Activated naive CD8-positive, alpha-beta T cell treated with anti-CD3 and anti-CD28 coated beads for 36 hours (primary cell): Measurements from ENCODE around the gene PDGFRB. TPM values are rescaled to one million over a fixed set of nuclear protein-coding genes. Genes with fewer than 3 reads are reported as not detected.

Experiments used
- DNase-seq: peaks from one replicate; pipeline ENCODE4 v3.0.0; 2021
- H3K27ac Mint-ChIP-seq: one replicate; pipeline ENCODE4 v1.8.0; 2022; ENCODE audit warnings: mild to moderate bottlenecking, moderate library complexity, mixed read lengths
- H3K27me3 Mint-ChIP-seq: one replicate; pipeline ENCODE4 v1.8.0; 2022; ENCODE audit warnings: mild to moderate bottlenecking, mixed read lengths
- H3K36me3 Mint-ChIP-seq: one replicate; pipeline ENCODE4 v1.8.0; 2021; ENCODE audit warnings: mild to moderate bottlenecking, mixed read lengths
- H3K4me1 Mint-ChIP-seq: one replicate; pipeline ENCODE4 v1.8.0; 2021; ENCODE audit warnings: mixed read lengths
- H3K4me3 Mint-ChIP-seq: one replicate; pipeline ENCODE4 v1.8.0; 2022; ENCODE audit warnings: mild to moderate bottlenecking, moderate library complexity, mixed read lengths
- H3K9me3 Mint-ChIP-seq: one replicate; pipeline ENCODE4 v1.8.0; 2022; ENCODE audit warnings: mixed read lengths
- total RNA-seq, 2 experiments: library from RNA; stranded (reverse); gene quantifications; one replicate each; pipeline ENCODE4 v1.2.3, GENCODE V29; 2021

PDGFRB gene
- total RNA-seq, 2 experiments from 2014 or later: 1.1 to 1.5 TPM

DNA sequence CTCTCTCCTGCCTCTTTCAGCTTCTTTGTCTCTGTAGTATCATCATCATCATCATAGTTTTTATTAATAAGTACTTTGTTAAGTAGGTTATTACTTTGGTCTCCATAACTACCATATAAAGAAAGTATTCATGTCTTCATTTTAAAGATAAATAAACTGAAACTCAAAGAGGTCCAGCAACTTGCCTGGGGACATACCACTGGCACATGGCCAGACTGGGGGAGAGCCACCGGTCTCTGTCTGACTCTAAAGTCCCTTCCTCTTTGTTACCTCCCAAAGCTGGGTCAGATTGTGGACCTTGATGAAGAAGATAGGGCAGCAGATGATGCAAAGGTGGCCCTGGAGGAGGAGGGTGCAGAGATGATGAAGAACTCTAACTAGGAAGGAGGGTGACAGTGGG lies 19.4 kb upstream of the PDGFRB start:
- no peaks in the 10 kb centered on the region for H3K9me3 Mint-ChIP-seq
- DNase-seq: no peak
- H3K36me3 Mint-ChIP-seq: no peaks in the 10 kb centered on the region
- no peak overlapping the region for H3K27ac Mint-ChIP-seq
- H3K4me1 Mint-ChIP-seq: no peaks in the 10 kb centered on the region
- H3K4me3 Mint-ChIP-seq: no peak overlapping the region
- peaks cover 16% of the 10 kb centered on the region for H3K27me3 Mint-ChIP-seq

DNA sequence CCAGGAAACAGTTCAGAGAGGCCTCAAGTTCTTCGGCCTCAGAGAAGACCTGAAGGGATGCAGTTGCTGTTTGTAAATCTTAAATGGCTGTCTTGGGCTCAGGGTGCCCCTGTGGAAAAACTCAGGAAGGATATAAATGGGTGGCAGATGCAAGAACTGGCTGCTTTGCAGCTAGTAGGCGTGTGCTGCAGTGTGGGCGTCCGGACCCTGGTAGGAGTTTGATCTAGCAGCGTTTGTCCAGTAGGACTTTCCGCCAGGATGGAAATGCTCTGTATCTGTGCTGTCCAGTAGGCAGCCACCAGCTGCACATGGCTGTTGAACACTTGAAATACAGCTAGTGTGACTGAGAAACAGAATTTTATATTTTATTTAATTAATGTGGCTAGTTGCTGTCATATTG lies 18.6 kb upstream of the PDGFRB start:
- Mint-ChIP-seq H3K36me3 (no peaks in the 10 kb centered on the region), H3K27me3 (peaks cover 16% of the 10 kb centered on the region), H3K4me1 (no peaks in the 10 kb centered on the region), H3K4me3 (no peak overlapping the region), H3K9me3 (no peaks in the 10 kb centered on the region), H3K27ac (no peak overlapping the region)
- DNase-seq: no peak

- no peaks in the 10 kb centered on the region for H3K4me1 Mint-ChIP-seq
- no peak for DNase-seq
- H3K9me3 Mint-ChIP-seq: no peaks in the 10 kb centered on the region
- H3K27ac Mint-ChIP-seq: no peak overlapping the region
- peaks cover 27% of the 10 kb centered on the region for H3K27me3 Mint-ChIP-seq
- H3K36me3 Mint-ChIP-seq: no peaks in the 10 kb centered on the region
- H3K4me3 Mint-ChIP-seq: no peak overlapping the region
Measured at GRCh38 chr5:150173161-150173560, 17.5 kb upstream of the PDGFRB start.

- Mint-ChIP-seq H3K4me1 (no peaks in the 10 kb centered on the region), H3K27ac (no peak overlapping the region), H3K27me3 (peaks cover 33% of the 10 kb centered on the region), H3K36me3 (no peaks in the 10 kb centered on the region), H3K9me3 (no peaks in the 10 kb centered on the region), H3K4me3 (no peak overlapping the region)
- no peak for DNase-seq
Measured at GRCh38 chr5:150172556-150172955, 16.9 kb upstream of the PDGFRB start.

DNA sequence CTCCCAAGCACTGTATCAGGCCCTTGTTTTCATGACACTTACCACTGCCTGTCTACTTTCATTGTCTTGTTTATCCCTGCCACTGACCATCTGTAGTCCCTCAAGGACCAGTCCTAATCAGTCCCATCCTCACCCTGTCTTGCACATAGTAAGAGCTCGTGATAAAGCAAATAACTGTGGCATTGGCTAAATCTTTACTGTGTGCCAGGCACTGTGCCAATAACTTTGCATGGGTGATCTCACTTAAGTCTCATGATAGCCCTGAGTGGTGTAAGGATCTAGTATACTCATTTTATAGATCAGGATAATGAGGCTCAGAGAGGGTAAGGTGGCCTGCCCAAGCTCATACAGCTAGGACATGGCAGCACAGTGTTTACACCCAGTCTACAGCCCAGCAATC lies 16.5 kb upstream of the PDGFRB start:
- H3K4me1 Mint-ChIP-seq: no peaks in the 10 kb centered on the region
- no peak for DNase-seq
- H3K4me3 Mint-ChIP-seq: no peak overlapping the region
- H3K36me3 Mint-ChIP-seq: no peaks in the 10 kb centered on the region
- H3K27me3 Mint-ChIP-seq: peaks cover 36% of the 10 kb centered on the region
- H3K27ac Mint-ChIP-seq: no peak overlapping the region
- no peaks in the 10 kb centered on the region for H3K9me3 Mint-ChIP-seq

GRCh38 chr5:150168864-150169263 lies 13.2 kb upstream of the PDGFRB start:
- DNase-seq: no peak
- H3K9me3 Mint-ChIP-seq: no peaks in the 10 kb centered on the region
- H3K4me1 Mint-ChIP-seq: no peaks in the 10 kb centered on the region
- peaks cover 51% of the 10 kb centered on the region for H3K27me3 Mint-ChIP-seq
- no peak overlapping the region for H3K27ac Mint-ChIP-seq
- no peaks in the 10 kb centered on the region for H3K36me3 Mint-ChIP-seq
- H3K4me3 Mint-ChIP-seq: no peak overlapping the region

DNA sequence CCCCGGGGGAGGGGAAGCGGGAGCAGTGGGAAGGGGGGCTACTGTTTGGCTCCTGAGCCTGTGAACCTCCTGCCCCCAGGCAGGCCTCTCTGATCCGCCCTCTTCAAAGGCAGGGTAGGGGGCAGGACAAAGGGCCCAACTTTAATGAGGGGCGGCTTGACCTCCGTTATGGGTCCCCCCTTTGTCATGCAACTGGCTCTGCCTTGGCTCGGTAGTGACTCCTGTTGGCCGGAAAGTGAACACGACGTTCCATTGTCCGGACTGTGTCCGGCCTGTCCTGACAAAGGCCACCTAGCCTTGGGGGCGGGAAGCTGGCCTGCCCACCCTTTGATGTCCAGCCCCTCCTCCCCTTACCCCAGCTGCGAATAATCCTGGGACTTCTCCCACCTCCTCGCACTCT lies 12.3 kb upstream of the PDGFRB start:
- DNase-seq: no peak
- Mint-ChIP-seq H3K27ac (no peak overlapping the region), H3K36me3 (no peaks in the 10 kb centered on the region), H3K9me3 (no peaks in the 10 kb centered on the region), H3K27me3 (peaks cover 43% of the 10 kb centered on the region), H3K4me3 (no peak overlapping the region), H3K4me1 (no peaks in the 10 kb centered on the region)

GRCh38 chr5:150167512-150167850 lies 11.8 kb upstream of the PDGFRB start:
- no peak overlapping the region for H3K27ac Mint-ChIP-seq
- H3K36me3 Mint-ChIP-seq: no peaks in the 10 kb centered on the region
- DNase-seq: no peak
- no peaks in the 10 kb centered on the region for H3K9me3 Mint-ChIP-seq
- no peaks in the 10 kb centered on the region for H3K4me1 Mint-ChIP-seq
- H3K4me3 Mint-ChIP-seq: no peak overlapping the region
- peaks cover 43% of the 10 kb centered on the region for H3K27me3 Mint-ChIP-seq

DNA sequence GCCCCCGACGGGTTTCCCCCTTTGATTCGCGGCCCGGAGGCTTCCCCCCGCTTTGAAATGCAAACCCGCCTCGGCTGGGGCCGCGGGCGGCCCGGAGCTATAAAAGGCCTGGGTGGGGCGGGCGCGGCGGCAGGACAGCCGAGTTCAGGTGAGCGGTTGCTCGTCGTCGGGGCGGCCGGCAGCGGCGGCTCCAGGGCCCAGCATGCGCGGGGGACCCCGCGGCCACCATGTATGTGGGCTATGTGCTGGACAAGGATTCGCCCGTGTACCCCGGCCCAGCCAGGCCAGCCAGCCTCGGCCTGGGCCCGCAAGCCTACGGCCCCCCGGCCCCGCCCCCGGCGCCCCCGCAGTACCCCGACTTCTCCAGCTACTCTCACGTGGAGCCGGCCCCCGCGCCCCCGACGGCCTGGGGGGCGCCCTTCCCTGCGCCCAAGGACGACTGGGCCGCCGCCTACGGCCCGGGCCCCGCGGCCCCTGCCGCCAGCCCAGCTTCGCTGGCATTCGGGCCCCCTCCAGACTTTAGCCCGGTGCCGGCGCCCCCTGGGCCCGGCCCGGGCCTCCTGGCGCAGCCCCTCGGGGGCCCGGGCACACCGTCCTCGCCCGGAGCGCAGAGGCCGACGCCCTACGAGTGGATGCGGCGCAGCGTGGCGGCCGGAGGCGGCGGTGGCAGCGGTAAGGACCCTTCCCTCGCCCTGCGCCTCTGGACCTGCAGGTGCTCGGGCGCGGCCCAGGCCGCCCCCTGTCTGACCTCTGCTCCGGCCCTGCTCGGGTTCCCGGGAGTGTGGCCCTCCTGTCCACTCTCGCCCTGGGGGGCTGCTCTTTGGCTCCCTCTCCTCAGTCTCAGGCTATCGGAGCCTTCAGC lies 11.2 kb upstream of the PDGFRB start, which contains the start of gene CDX1:
CDX1 (plus strand) TSS at position 129 of the 862 bp plus-strand sequence; CDS start at position 228, 99 bp downstream.
- Mint-ChIP-seq H3K36me3 (no peaks in the 10 kb centered on the region), H3K4me3 (no peak within 1 kb of the TSS), H3K9me3 (no peaks in the 10 kb centered on the region), H3K27ac (no peak within 1 kb of the TSS), H3K27me3 (peaks cover 43% of the 10 kb centered on the region), H3K4me1 (no peaks in the 10 kb centered on the region)
- DNase-seq: no peak

DNA sequence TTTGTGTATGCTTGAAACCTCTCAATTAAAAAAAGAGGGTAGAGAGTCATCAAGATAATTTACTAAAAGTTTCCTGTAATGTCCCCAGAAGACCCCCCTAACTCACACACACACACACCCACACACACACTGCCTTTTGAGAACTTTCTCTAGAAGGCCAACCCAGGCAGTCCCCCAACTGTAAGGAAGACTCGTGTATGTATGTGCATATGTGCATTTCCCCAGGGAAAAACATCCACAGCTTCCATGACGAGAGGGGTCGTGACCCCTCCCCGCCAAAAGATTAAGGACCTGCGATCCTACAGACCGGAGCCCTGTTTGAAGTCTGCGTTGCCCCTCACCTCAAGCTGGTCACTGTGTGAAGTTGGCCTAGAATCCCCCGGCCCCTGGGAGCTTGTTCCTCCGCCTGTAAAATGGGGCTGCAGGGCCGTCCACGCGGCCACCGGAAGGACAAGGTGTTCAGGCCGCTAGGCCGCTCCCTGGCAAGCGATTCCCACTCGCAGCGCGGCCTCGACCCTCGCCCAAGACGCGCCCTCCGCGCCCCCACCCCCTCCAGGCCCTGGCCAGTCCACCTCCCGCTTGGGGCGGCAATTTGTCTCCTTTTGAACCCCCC lies 10.5 kb upstream of the PDGFRB start:
- Mint-ChIP-seq H3K4me1 (no peaks in the 10 kb centered on the region), H3K27me3 (peaks cover 42% of the 10 kb centered on the region)

GRCh38 chr5:150164211-150164980 lies 8.8 kb upstream of the PDGFRB start:
- Mint-ChIP-seq H3K4me1 (no peaks in the 10 kb centered on the region), H3K4me3 (no peak overlapping the region), H3K9me3 (no peaks in the 10 kb centered on the region), H3K27ac (no peak overlapping the region), H3K36me3 (no peaks in the 10 kb centered on the region), H3K27me3 (peaks cover 35% of the 10 kb centered on the region)
- no peak for DNase-seq

More for the DNA sequence above, 10.5 kb upstream of the PDGFRB start:
- Mint-ChIP-seq H3K4me3 (no peak overlapping the region), H3K9me3 (no peaks in the 10 kb centered on the region), H3K36me3 (no peaks in the 10 kb centered on the region), H3K27ac (no peak overlapping the region)
- no peak for DNase-seq

DNA sequence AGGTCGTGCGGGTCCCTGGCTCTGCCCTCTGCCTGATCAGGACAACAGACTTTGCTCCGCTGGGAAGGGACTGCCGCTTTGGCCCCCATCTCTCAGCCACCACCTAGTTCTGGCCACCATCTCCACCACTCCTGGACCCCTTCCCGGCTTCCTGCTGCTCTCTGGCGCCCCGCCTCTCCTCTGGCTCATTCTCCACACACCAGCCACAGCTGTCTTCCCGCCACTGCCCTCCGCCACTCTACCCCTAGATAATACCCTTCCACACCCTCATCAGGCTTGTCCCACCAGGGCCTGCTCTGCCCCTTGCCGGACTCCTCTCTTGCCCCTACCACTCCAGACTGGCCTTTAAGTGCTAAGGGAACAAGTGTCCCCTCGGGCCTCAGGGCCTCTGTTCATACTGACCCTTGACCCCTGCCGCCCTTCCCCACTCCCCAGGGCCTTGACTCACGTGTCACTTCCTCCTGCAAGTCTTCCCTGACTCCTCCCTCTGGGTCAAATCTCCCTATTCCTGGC lies 8.0 kb upstream of the PDGFRB start:
- no peaks in the 10 kb centered on the region for H3K9me3 Mint-ChIP-seq
- no peak for DNase-seq
- H3K36me3 Mint-ChIP-seq: no peaks in the 10 kb centered on the region
- no peak overlapping the region for H3K4me3 Mint-ChIP-seq
- peaks cover 29% of the 10 kb centered on the region for H3K27me3 Mint-ChIP-seq
- H3K27ac Mint-ChIP-seq: no peak overlapping the region
- H3K4me1 Mint-ChIP-seq: no peaks in the 10 kb centered on the region

GRCh38 chr5:150163035-150163434 lies 7.4 kb upstream of the PDGFRB start:
- Mint-ChIP-seq H3K4me1 (no peaks in the 10 kb centered on the region), H3K4me3 (no peak overlapping the region), H3K36me3 (no peaks in the 10 kb centered on the region), H3K9me3 (no peaks in the 10 kb centered on the region), H3K27ac (no peak overlapping the region), H3K27me3 (peaks cover 23% of the 10 kb centered on the region)
- DNase-seq: no peak

GRCh38 chr5:150162142-150162513 lies 6.5 kb upstream of the PDGFRB start:
- no peak overlapping the region for H3K27ac Mint-ChIP-seq
- H3K27me3 Mint-ChIP-seq: peaks cover 17% of the 10 kb centered on the region
- no peaks in the 10 kb centered on the region for H3K9me3 Mint-ChIP-seq
- no peaks in the 10 kb centered on the region for H3K4me1 Mint-ChIP-seq
- no peaks in the 10 kb centered on the region for H3K36me3 Mint-ChIP-seq
- DNase-seq: no peak
- H3K4me3 Mint-ChIP-seq: no peak overlapping the region
